Nephron (organoid): Measurements from ENCODE around the gene GPR142.
A peak's percentile ranks its signal among the peaks of the same experiment; 100 is the strongest.

Experiments
- H3K27ac Mint-ChIP-seq, 3 experiments: 2 replicates each; pipeline ENCODE4 v1.8.0; 2020; ENCODE audit warnings: mixed read lengths in 3 of 3, mild to moderate bottlenecking in 2 of 3, moderate library complexity in 1 of 3
- H3K27me3 Mint-ChIP-seq: 2 replicates; pipeline ENCODE4 v1.8.0; 2021; ENCODE audit warnings: low read depth, mild to moderate bottlenecking, moderate library complexity, mixed read lengths
- H3K36me3 Mint-ChIP-seq: 2 replicates; pipeline ENCODE4 v1.8.0; 2020; ENCODE audit warnings: low read depth, mixed read lengths
- H3K4me1 Mint-ChIP-seq: 2 replicates; pipeline ENCODE4 v1.8.0; 2020; ENCODE audit warnings: mixed read lengths
- H3K4me3 Mint-ChIP-seq, 3 experiments: 2 replicates each; pipeline ENCODE4 v1.8.0; 2020; ENCODE audit warnings: mild to moderate bottlenecking in 3 of 3, mixed read lengths in 3 of 3, moderate library complexity in 2 of 3
- H3K9me3 Mint-ChIP-seq: 2 replicates; pipeline ENCODE4 v1.8.0; 2020; ENCODE audit warnings: mixed read lengths
- TF ChIP-seq, protein P1 (sequence below), 3 experiments: fragments of 200-600 bp; sonication (generic); IDR thresholded peaks; one replicate each; pipeline ENCODE4 v1.5.0; 2021; ENCODE audit warnings: antibody characterized with exemption in 3 of 3; ENCODE audit not compliant: unreplicated experiment in 3 of 3

The GPR142 gene

DNA sequence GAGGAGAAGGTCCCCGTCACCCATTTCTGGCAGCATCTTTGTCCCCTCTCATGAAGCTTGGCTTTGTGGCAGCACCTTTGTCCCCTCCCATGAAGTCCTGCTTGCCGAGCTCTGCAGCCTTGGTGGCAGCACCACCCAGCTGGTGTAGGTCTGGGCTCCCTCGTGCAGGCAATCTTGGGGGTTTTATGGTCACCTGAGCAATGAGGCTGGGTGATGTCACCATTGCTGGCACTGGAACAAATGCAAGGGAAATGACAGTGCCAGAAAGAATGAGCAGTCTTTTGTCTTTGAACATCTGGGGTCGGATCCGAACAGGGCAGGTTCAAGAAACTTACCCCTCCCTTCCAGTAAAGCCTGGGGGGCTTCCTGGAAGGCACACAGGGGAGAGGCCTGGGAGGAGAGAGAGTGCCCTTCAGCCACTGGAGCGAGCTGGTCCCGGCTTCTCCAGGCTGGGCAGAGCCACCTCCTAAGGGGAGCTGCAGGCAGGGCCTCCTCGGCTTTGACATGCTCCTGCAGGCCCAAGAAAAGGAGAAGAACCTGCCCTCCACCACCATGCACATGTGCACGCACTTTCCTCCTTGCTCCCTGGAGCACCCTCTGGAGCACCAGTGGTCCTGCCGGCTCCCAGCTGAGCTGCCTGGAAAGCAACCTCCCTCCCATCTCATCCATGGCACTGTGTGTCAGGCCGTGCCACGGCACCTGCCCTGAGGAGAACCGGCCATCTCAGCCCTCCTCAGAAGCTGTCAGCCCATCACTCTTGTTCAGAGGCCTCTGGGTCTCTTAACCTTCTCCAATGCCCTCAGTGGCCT is 21.7 kb upstream of the GPR142 start:
- TF ChIP-seq, protein P1, sequence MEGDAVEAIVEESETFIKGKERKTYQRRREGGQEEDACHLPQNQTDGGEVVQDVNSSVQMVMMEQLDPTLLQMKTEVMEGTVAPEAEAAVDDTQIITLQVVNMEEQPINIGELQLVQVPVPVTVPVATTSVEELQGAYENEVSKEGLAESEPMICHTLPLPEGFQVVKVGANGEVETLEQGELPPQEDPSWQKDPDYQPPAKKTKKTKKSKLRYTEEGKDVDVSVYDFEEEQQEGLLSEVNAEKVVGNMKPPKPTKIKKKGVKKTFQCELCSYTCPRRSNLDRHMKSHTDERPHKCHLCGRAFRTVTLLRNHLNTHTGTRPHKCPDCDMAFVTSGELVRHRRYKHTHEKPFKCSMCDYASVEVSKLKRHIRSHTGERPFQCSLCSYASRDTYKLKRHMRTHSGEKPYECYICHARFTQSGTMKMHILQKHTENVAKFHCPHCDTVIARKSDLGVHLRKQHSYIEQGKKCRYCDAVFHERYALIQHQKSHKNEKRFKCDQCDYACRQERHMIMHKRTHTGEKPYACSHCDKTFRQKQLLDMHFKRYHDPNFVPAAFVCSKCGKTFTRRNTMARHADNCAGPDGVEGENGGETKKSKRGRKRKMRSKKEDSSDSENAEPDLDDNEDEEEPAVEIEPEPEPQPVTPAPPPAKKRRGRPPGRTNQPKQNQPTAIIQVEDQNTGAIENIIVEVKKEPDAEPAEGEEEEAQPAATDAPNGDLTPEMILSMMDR (IDR thresholded peaks at IDR 0.05; ENCODE audit: unreplicated experiment in 3 of 3): no peak
- H3K27me3 Mint-ChIP-seq: peaks cover 43% of the 10 kb centered on the region
- H3K27ac Mint-ChIP-seq: no peak overlapping the region
- H3K4me1 Mint-ChIP-seq: no peaks in the 10 kb centered on the region
- no peaks in the 10 kb centered on the region for H3K9me3 Mint-ChIP-seq
- no peaks in the 10 kb centered on the region for H3K36me3 Mint-ChIP-seq
- no peak overlapping the region for H3K4me3 Mint-ChIP-seq

- Mint-ChIP-seq H3K4me1 (no peaks in the 10 kb centered on the region), H3K27me3 (peaks cover 63% of the 10 kb centered on the region), H3K9me3 (no peaks in the 10 kb centered on the region), H3K36me3 (no peaks in the 10 kb centered on the region), H3K27ac (no peak overlapping the region), H3K4me3 (no peak overlapping the region)
- TF ChIP-seq, protein P1 (IDR thresholded peaks at IDR 0.05; ENCODE audit: unreplicated experiment in 3 of 3): no peak
Measured at GRCh38 chr17:74347646-74348045, 19.7 kb upstream of the GPR142 start.

DNA sequence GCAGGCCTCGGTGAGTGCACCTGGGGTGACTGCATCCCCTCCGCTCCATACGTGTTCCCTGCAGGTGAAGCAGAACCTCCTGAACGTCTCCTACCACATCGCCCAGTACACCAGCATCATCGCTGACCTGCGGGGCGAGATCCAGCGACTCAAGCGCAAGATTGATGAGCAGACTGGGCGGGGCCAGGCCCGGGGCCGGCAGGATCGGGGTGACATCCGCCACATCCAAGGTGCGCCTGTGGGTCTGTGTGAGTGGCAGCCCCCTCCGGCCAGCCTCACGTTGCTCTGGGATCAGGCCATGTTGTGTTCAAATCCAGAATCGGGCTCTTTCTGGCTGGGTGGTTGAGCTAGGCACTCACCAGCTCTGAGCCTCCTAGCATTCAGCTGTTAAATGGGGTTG is 18.2 kb upstream of the GPR142 start:
- Mint-ChIP-seq H3K4me3 (no peak overlapping the region), H3K36me3 (no peaks in the 10 kb centered on the region), H3K4me1 (no peaks in the 10 kb centered on the region), H3K27ac (no peak overlapping the region), H3K27me3 (peaks cover 74% of the 10 kb centered on the region), H3K9me3 (no peaks in the 10 kb centered on the region)
- TF ChIP-seq, protein P1 (IDR thresholded peaks at IDR 0.05; ENCODE audit: unreplicated experiment in 3 of 3): no peak

DNA sequence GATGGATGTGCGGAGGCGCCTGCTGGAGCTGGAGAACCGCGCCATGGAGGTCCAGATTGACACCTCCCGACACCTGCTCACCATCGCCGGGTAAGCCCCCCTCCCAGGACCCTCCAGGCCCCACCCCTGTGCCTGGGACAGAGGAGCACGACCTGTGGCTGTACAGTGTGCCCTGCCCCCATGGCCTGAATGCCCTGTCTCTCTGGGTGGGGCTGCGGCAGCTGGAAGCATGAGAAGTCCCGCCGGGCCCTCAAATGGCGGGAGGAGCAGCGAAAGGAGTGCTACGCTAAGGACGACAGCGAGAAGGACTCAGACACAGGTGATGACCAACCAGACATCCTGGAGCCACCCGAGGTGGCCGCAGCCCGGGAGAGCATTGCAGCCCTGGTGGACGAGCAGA is 16.8 kb upstream of the GPR142 start:
- peak overlapping the region in 1 of 3 experiments; percentile 24 for H3K4me3 Mint-ChIP-seq
- no peak overlapping the region for H3K27ac Mint-ChIP-seq
- peaks cover 82% of the 10 kb centered on the region for H3K27me3 Mint-ChIP-seq
- no peaks in the 10 kb centered on the region for H3K4me1 Mint-ChIP-seq
- TF ChIP-seq, protein P1 (IDR thresholded peaks at IDR 0.05; ENCODE audit: unreplicated experiment in 3 of 3): no peak
- no peaks in the 10 kb centered on the region for H3K9me3 Mint-ChIP-seq
- H3K36me3 Mint-ChIP-seq: no peaks in the 10 kb centered on the region

GRCh38 chr17:74351552-74352210 is 15.6 kb upstream of the GPR142 start:
- Mint-ChIP-seq H3K36me3 (no peaks in the 10 kb centered on the region), H3K4me3 (no peak overlapping the region), H3K27ac (no peak overlapping the region), H3K9me3 (no peaks in the 10 kb centered on the region), H3K27me3 (peaks cover 93% of the 10 kb centered on the region), H3K4me1 (no peaks in the 10 kb centered on the region)
- TF ChIP-seq, protein P1 (IDR thresholded peaks at IDR 0.05; ENCODE audit: unreplicated experiment in 3 of 3): peak; percentile 17 to 34 (median 21)
